Suprapubic skin (tissue), 4 donors: ENCODE data around the gene ITPK1. TPM values are rescaled to one million over a fixed set of nuclear protein-coding genes. Genes with fewer than 3 reads are reported as not detected.

ENCODE experiments used
- DNase-seq, 2 donors: peaks; one replicate each; pipeline ENCODE4 v3.0.0-alpha.2; 2019; ENCODE audit warnings: low spot score in 2 of 2
- H3K27ac ChIP-seq: fragments of 200-600 bp; sonication (generic); one replicate; pipeline ENCODE4 v1.5.1; 2019
- H3K27me3 ChIP-seq: fragments of 200-600 bp; sonication (generic); one replicate; pipeline ENCODE4 v1.5.1; 2019
- H3K36me3 ChIP-seq: fragments of 200-600 bp; sonication (generic); one replicate; pipeline ENCODE4 v1.5.1; 2019
- H3K4me1 ChIP-seq: fragments of 200-600 bp; sonication (generic); one replicate; pipeline ENCODE4 v1.5.1; 2019
- H3K4me3 ChIP-seq: fragments of 200-600 bp; sonication (generic); one replicate; pipeline ENCODE4 v1.5.1; 2019; ENCODE audit warnings: mild to moderate bottlenecking
- H3K9me3 ChIP-seq: fragments of 200-600 bp; sonication (generic); one replicate; pipeline ENCODE4 v1.5.1; 2019
- EP300 ChIP-seq: sonication (generic); formaldehyde crosslinking; IDR thresholded peaks from one replicate; pipeline ENCODE4 v1.6.1; 2017; ENCODE audit warnings: antibody characterized with exemption
- POLR2A ChIP-seq, 2 donors: fragments of 450-650 bp; IDR thresholded peaks; one replicate each; pipeline ENCODE4 v1.6.1; 2017; ENCODE audit warnings: antibody characterized with exemption in 2 of 2, mild to moderate bottlenecking in 2 of 2, moderate library complexity in 2 of 2
- POLR2AphosphoS5 ChIP-seq, 3 donors: sonication (generic); formaldehyde crosslinking; IDR thresholded peaks; one replicate each; pipeline ENCODE4 v1.6.1; 2017; ENCODE audit warnings: antibody characterized with exemption in 3 of 3
- WGBS: methylation state at CpG from one replicate; pipeline ENCODE4 v1.1.5; 2018; 5-methylcytosine and 5-hydroxymethylcytosine counted together
- total RNA-seq, 4 donors: library from RNA; depleted of rRNA; stranded (reverse); fragments of >200 nt; gene quantifications; one replicate each; pipeline ENCODE4 v1.1.0, GENCODE V29; 2016
- TF ChIP-seq, protein P1 (sequence below), 2 donors: fragments of 200-600 bp in 1 of 2; fragments of 450-650 bp in 1 of 2; sonication (generic) in 1 of 2; IDR thresholded peaks; one replicate each; pipeline ENCODE4 v1.5.1; 2016 to 2019; ENCODE audit warnings: antibody characterized with exemption in 2 of 2, mild to moderate bottlenecking in 1 of 2, moderate library complexity in 1 of 2

Gene ITPK1
- total RNA-seq, 4 donors from 2014 or later, result 29.9 to 33.6 (median 32.2) TPM

DNA sequence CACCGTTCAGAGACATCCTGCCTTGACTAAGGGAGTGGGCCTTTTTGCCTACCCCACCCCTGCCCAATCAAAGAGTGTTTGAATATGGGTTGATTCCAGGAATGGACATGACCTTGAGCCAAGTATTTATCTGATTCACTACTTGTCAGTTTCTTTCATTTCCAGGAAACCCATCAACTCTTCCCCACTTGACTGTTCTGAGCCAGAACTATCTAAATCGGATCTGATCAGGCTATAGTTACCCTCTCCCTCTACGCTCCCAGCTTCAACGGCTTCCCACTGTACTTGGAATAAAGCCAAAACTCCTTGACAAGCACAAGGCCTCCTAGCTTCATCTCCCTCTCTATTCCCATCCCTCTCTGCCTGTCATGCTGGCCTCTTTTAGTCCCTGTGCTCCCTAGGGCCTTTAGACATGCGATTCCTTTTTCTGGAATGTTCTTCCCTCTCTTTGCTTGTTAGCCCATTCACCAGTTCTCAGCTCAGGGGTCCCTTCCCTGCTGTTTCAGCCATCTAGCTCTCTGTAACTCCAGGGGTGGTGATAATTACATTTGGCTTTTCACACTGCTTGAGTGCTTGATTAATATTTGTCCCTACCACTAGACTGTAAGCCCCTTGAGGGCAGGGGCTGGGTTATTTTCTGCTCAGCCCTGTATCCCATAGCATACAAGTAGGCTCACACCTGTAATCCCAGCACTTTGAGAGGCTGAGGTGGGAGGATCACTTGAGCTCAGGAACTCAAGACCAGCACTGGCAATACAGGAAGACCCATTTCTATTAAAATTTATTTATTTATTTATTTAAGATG lies 5.5 kb upstream of the ITPK1 start:
- Histone ChIP-seq H3K4me3 (no peak overlapping the region), H3K4me1 (peaks cover 5% of the 10 kb centered on the region), H3K27ac (no peak overlapping the region), H3K36me3 (no peaks in the 10 kb centered on the region), H3K9me3 (no peaks in the 10 kb centered on the region), H3K27me3 (no peaks in the 10 kb centered on the region)
- 53% methylated on average over 5 of the region's 5 CpGs for WGBS
- no peak for DNase-seq
- TF ChIP-seq, protein P1, sequence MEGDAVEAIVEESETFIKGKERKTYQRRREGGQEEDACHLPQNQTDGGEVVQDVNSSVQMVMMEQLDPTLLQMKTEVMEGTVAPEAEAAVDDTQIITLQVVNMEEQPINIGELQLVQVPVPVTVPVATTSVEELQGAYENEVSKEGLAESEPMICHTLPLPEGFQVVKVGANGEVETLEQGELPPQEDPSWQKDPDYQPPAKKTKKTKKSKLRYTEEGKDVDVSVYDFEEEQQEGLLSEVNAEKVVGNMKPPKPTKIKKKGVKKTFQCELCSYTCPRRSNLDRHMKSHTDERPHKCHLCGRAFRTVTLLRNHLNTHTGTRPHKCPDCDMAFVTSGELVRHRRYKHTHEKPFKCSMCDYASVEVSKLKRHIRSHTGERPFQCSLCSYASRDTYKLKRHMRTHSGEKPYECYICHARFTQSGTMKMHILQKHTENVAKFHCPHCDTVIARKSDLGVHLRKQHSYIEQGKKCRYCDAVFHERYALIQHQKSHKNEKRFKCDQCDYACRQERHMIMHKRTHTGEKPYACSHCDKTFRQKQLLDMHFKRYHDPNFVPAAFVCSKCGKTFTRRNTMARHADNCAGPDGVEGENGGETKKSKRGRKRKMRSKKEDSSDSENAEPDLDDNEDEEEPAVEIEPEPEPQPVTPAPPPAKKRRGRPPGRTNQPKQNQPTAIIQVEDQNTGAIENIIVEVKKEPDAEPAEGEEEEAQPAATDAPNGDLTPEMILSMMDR (IDR thresholded peaks at IDR 0.05), result no peak
- no peak for TF ChIP-seq EP300
- TF ChIP-seq POLR2A (IDR thresholded peaks at IDR 0.05), result no peak
- TF ChIP-seq POLR2AphosphoS5 (IDR thresholded peaks at IDR 0.05), result no peak

DNA sequence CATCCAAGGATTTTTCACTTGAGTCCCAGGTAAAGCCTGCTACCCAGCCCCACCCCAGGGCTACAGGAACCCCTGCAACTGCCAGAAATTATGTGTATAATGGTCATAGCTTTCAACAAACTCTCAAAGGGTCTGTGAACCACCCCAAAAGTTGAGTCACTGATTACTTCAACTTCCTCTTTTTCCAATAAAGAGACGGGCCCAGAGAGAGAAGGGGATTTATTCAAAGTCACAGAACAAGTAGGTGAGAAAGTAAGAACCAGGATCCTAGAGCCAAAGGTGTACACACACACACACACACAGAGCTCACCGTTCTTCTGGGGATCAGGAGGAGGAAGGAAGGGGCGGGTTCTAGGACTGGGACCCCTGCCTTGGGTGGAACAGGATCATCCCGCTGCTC lies 4.8 kb upstream of the ITPK1 start:
- WGBS, result 64% methylated on average over 4 of the region's 4 CpGs
- Histone ChIP-seq H3K4me1 (peaks cover 7% of the 10 kb centered on the region), H3K27me3 (no peaks in the 10 kb centered on the region), H3K36me3 (no peaks in the 10 kb centered on the region), H3K9me3 (no peaks in the 10 kb centered on the region), H3K27ac (no peak overlapping the region), H3K4me3 (no peak overlapping the region)
- no peak for TF ChIP-seq POLR2AphosphoS5 (IDR thresholded peaks at IDR 0.05)
- TF ChIP-seq, protein P1 (IDR thresholded peaks at IDR 0.05), result no peak
- TF ChIP-seq EP300, result no peak
- no peak for TF ChIP-seq POLR2A (IDR thresholded peaks at IDR 0.05)
- DNase-seq, result no peak

DNA sequence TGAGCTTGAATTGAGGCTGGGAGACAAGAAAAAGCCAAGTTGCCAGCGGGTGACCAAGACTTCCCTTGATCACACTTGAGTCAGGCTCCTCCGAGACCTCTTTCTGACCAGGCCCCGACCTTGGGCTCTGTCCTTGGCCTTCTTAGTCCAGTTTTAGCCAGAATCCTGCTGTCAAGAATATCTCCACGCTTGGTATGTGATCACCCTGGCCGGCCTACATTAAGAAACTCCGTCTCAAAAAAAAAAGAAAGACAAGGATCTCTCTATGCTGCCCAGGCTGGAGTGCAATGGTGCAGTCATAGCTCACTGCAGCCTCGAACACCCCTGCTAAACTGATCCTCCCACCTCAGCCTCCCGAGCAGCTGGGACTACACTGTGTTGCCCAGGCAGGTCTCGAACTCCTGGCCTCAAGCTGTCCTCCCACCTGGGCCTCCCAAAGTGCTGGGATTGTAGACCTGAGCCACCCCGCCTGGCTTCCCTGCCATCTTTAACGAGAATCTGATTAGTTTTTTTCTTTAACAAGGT lies 1.0 kb upstream of the ITPK1 start:
- no peak for TF ChIP-seq POLR2A (IDR thresholded peaks at IDR 0.05)
- no peak for TF ChIP-seq EP300
- TF ChIP-seq, protein P1 (IDR thresholded peaks at IDR 0.05), result no peak
- TF ChIP-seq POLR2AphosphoS5 (IDR thresholded peaks at IDR 0.05), result no peak
- H3K9me3 ChIP-seq, result no peaks in the 10 kb centered on the region
- H3K27ac ChIP-seq, result peak overlapping the region; percentile 96
- no peak for DNase-seq
- peaks cover 31% of the 10 kb centered on the region for H3K4me1 ChIP-seq
- 87% methylated on average over 11 of the region's 11 CpGs for WGBS
- no peaks in the 10 kb centered on the region for H3K27me3 ChIP-seq
- no peaks in the 10 kb centered on the region for H3K36me3 ChIP-seq
- peak overlapping the region; percentile 85 for H3K4me3 ChIP-seq

DNA sequence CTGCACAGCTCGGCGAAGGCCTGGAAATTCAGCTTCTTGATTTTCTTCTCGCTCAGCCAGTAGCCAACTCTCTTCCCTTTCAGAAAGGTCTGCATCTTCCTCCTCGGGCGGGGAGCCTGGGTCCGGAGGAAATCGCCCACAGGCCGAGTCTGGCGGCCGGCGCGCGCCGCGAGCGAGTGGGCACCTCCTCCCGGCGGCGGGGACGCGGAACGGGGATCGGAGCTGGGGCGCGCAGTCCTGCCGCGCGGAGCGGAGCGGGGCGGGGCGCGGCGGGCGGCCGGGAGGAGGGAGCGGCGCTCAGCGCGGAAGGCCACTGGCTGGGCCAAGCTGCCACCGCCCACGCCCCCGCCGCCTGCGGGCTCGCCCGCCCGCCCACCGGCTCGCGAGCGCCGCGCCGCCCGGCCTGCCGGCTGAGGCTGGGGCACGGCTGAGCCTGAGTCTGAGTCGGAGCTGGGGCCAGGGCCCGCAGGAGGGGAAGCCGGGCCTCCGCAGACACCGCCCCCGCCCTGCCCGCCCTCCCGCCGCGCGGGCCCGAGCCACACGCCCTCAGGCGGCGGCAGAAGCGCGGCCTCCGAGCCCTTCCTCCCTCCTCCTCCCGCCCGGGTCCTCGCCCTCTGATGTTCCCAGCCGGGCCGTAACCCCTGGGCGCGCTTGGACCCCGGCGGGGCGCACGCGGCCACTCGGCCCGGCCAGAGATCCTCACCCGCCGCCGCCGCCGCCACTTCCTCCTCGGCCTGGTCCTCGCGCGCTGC lies 480 bp downstream of the ITPK1 start:
- H3K27me3 ChIP-seq, result no peaks in the 10 kb centered on the region
- 1% methylated on average over 19 of the region's 99 CpGs for WGBS
- peak; percentile 87 to 90 for DNase-seq
- no peaks in the 10 kb centered on the region for H3K9me3 ChIP-seq
- H3K4me3 ChIP-seq, result peak overlapping the region; percentile 85
- H3K27ac ChIP-seq, result peak overlapping the region; percentile 96
- H3K4me1 ChIP-seq, result peaks cover 31% of the 10 kb centered on the region
- H3K36me3 ChIP-seq, result no peaks in the 10 kb centered on the region
- TF ChIP-seq EP300, result no peak
- TF ChIP-seq POLR2A (IDR thresholded peaks at IDR 0.05), result peak in 1 of 2 donors; percentile 40

DNA sequence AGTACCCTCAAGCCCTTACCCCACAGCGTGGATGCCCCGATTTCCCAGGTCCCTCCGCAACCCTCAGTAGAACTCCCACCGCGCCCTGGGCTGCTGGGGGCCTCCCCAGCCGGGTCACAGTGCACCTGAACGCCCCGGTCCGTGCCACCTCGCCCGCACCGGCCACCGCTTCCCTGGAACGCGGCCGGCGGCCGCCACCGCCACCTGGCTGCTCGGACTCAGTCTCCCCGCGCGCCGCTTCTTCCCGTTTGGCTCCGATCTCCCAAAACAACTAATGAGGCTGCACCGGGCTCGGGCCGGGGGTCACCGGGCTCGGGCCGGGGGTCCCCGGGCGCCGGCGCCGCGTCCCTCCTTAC lies 1.0 kb downstream of the ITPK1 start:
- peak overlapping the region; percentile 96 for H3K27ac ChIP-seq
- no peaks in the 10 kb centered on the region for H3K9me3 ChIP-seq
- DNase-seq, result no peak
- no peaks in the 10 kb centered on the region for H3K36me3 ChIP-seq
- peak overlapping the region; percentile 85 for H3K4me3 ChIP-seq
- TF ChIP-seq EP300 (no peak), POLR2AphosphoS5 (IDR thresholded peaks at IDR 0.05) (no peak), POLR2A (IDR thresholded peaks at IDR 0.05) (no peak)
- TF ChIP-seq, protein P1 (IDR thresholded peaks at IDR 0.05), result no peak
- 2% methylated on average over 33 of the region's 38 CpGs for WGBS
- H3K27me3 ChIP-seq, result no peaks in the 10 kb centered on the region
- peaks cover 31% of the 10 kb centered on the region for H3K4me1 ChIP-seq
